ENCODE results near the gene SMARCA4.
"Not testable (repeated sequence)": the region's sequence is repeated elsewhere in the genome, so short reads cannot be mapped to it uniquely, and the experiment has no call there.

The SMARCA4 gene

DNA sequence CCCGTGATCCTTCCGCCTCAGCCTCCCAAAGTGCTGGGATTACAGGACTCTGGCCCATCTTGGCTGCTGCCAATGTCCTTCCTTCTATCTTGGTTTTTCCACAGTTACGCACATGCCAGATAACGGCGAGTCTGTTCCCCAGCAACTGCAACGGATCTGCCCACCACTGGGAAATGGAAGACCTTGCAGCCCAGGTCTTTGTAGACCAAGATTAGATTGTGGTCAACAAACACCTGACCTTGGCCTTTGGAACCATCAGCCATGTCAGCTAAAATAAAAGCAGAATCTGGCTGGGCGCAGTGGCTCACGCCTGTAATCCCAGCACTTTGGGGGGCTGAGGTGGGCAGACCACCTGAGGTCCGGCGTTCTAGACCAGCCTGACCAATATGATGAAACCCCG, 118.1 kb downstream of the SMARCA4 start:
- no peak for DNase-seq

- no peak for DNase-seq
Observed at GRCh38 chr19:11079999-11080398, 119.2 kb downstream of the SMARCA4 start.

DNA sequence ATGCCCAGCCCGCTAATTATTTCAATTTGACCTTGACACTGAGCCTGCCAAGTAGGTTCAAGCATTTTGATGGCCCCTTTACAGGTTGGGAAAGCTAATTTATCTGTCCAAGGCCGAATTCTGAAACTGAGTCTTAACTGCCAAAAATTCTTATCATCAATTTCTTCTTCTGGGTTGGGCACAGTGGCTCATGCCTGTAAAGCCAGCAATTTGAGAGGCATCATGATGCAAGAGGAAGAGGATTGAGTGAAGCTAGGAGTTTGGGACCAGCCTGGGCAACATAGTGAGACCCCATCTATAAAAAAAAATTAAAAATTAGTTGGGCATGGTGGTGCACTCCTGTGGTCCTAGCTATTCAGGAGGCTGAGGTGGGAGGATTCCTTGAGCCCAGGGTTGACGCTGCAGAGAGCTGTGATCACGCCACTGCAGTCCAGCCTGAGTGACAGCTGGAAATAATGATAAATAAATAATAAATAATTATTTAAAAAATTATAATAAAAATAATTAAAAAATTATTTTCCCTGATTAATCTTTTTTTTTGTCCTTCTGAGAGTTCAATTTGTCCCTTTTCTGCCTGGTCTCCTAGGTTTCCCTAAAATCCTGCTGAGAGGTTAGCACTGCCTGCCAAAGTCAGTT, 127.2 kb downstream of the SMARCA4 start:
- DNase-seq: no peak

- DNase-seq: no peak
Observed at GRCh38 chr19:11088506-11089253, 127.8 kb downstream of the SMARCA4 start.

- peak; percentile 90 to 93 for DNase-seq
Observed at GRCh38 chr19:11089254-11090013, 128.6 kb downstream of the SMARCA4 start, which contains the start of gene LDLR. Gene LDLR, plus strand, starts transcription at chr19:11089463. Its CDS starts 86 bp downstream, at chr19:11089549.

DNA sequence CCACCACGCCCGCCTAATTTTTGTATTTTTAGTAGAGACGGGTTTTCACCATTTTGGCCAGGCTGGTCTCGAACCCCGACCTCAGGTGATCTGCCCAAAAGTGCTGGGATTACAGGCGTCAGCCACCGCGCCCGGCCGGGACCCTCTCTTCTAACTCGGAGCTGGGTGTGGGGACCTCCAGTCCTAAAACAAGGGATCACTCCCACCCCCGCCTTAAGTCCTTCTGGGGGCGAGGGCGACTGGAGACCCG, 129.1 kb downstream of the SMARCA4 start:
- not testable (repeated sequence) for DNase-seq

DNA sequence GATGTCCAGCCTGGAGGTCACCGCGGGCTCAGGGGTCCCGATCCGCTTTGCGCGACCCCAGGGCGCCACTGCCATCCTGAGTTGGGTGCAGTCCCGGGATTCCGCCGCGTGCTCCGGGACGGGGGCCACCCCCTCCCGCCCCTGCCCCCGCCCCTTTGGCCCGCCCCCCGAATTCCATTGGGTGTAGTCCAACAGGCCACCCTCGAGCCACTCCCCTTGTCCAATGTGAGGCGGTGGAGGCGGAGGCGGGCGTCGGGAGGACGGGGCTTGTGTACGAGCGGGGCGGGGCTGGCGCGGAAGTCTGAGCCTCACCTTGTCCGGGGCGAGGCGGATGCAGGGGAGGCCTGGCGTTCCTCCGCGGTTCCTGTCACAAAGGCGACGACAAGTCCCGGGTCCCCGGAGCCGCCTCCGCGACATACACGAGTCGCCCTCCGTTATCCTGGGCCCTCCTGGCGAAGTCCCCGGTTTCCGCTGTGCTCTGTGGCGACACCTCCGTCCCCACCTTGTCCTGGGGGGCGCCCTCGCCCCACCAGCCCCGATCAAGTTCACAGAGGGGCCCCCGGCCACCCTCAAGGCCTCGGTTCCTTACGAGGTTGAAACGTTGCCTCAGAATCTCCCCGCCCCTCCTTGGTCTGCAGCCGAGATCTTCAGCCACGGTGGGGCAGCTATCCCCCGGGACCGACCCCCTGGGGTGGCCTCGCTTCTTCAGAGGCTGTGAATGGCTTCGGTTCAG, 129.6 kb downstream of the SMARCA4 start:
- peak; percentile 98 for DNase-seq

DNA sequence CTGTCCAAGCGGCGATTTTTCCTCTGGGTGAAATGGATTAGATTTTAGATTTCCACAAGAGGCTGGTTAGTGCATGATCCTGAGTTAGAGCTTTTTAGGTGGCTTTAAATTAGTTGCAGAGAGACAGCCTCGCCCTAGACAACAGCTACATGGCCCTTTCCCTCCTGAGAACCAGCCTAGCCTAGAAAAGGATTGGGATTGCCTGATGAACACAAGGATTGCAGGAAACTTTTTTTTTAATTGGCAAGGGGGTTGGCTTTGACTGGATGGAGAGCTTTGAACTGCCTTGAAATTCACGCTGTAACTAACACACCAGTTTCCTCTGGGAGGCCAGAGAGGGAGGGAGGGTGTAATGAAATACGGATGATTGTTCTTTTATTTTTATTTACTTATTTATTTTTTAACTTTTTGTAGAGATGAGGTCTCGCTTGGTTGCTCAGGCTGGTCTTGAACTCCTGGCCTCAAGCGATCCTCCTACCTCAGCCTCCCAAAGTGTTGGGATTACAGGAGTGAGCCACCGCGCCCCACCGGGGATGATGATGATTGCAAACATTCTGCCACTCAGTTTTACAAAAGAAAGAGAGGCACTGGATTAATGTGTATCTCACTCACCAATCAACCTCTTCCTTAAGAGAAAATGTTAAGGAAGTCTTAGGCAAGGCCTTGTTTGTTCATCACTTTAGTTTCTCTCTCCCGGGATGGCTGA, 130.3 kb downstream of the SMARCA4 start:
- DNase-seq: no peak

- peak; percentile 76 to 87 for DNase-seq
Observed at GRCh38 chr19:11091703-11092153, 130.9 kb downstream of the SMARCA4 start.

- peak; percentile 71 to 90 for DNase-seq
Observed at GRCh38 chr19:11092181-11092538, 131.3 kb downstream of the SMARCA4 start.

DNA sequence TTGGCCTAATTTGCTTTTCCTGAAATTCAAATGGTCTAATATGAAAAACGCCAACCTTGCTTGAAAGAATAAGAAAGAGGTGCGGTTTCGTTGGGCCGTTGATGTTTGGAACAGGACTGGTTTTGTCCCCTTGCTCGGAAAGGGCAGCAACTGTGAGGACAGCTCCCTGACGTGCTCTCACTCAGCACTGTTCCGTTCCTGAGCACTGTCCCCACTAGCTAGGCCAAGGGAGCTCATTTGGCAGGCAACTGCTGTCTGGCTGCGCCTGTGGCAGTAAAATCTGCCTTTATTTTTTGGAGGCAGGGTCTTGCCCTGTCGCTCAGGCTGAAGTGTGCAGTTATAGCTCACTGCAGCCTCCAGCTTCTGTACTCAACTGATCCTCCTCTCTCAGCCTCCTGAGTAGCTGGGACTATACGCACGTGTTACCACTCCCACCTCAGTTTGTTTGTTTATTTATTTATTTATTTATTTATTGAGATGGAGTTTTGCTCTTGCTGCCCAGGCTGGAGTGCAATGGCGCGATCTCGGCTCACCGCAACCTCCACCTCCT, 132.9 kb downstream of the SMARCA4 start:
- DNase-seq: no peak

DNA sequence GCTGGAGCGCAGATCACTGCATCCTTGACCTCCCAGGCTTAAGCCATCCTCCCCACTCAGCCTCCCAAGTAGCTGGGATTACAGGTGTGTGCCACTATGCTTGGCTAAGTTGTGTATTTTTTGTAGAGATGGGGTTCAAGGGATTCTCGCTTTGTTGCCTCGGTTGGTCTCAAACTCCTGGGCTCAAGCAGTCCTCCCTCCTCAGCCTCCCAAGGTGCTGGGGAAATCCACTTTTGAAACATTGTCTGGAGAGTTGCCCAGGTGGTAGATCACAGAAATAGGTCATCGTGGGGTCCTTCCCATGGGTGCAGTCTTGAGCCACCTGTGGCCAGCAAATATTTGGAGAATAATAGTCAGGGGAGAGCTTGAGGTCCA, 133.7 kb downstream of the SMARCA4 start:
- DNase-seq: no peak

DNA sequence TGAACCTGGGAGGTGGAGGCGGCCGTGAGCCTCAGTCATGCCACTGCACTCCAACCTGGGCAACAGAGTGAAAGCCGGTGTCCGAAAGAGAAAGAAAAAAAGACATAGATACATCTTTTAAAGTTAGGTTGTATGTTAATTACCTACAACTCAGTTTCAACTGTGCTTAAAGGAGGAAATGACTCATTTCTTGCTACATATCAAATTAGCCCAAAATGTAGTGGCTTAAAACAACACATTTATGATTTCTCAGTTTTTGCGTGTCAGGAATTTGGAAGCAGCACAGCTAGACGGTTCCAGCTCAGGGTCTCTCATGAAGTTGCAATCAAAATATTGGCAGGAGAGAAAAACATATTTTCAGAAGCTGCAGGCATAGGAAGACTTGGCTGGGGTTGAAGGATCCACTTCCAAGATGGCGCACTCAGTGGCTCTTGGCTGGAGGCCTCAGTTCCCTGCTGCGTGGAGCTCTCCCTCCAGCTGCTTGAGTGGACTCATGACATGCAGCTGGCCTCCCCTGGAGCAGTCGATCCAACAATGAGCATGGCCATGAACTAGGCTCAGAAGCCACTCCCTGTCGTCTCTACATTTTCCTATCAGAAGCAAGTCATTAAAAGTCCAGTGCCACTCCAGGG, 135.5 kb downstream of the SMARCA4 start:
- DNase-seq: peak in 1 of 2 donors; percentile 62

DNA sequence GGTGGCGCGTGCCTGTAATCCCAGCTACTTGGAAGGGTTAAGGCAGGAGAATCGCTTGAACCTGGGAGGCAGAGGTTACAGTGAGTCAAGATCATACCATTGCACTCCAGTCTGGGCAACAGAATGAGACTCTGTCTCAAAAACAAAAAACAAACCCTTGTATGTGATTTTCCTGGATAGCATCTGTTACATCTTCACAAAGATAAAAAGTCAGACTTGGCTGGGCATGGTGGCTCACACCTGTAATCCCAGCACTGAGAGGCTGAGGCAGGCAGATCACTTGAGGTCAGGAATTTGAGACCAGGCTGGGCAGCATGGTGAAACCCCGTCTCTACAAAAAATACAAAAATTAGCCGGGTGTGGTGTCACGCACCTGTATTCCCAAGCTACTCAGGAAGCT, 136.5 kb downstream of the SMARCA4 start:
- DNase-seq: not testable (repeated sequence)

GRCh38 chr19:11098327-11098726, 137.5 kb downstream of the SMARCA4 start:
- no peak for DNase-seq

DNA sequence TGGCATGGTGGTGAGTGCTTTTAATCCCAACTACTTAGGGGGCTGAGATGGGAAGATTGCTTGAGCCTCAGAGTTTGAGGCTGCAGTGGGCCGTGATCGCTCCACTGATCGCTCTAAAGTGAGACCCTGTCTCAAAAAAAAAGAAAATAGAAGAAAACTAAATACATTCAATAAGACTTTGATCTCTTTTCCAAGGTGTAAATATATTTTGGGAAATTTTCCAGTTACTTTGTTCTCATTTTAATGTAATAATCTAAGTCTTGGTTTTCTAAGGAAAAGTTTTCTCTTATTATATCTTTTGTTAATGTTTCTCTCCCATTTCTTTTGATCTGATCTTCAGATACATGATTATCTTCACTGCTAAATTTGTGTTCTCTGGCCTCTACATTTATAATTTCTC, 138.0 kb downstream of the SMARCA4 start:
- DNase-seq: no peak

DNA sequence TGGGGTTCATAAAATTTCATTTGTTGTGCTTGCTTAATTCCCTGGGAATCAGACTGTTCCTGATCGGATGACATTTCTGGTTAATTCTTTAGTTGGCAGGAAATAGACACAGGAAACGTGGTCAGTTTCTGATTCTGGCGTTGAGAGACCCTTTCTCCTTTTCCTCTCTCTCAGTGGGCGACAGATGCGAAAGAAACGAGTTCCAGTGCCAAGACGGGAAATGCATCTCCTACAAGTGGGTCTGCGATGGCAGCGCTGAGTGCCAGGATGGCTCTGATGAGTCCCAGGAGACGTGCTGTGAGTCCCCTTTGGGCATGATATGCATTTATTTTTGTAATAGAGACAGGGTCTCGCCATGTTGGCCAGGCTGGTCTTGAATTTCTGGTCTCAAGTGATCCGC, 139.2 kb downstream of the SMARCA4 start:
- DNase-seq: no peak

GRCh38 chr19:11101057-11101456, 140.2 kb downstream of the SMARCA4 start:
- DNase-seq: no peak

GRCh38 chr19:11102944-11103343, 142.1 kb downstream of the SMARCA4 start:
- DNase-seq: no peak

- DNase-seq: not testable (repeated sequence)
Observed at GRCh38 chr19:11103667-11104066, 142.8 kb downstream of the SMARCA4 start.

DNA sequence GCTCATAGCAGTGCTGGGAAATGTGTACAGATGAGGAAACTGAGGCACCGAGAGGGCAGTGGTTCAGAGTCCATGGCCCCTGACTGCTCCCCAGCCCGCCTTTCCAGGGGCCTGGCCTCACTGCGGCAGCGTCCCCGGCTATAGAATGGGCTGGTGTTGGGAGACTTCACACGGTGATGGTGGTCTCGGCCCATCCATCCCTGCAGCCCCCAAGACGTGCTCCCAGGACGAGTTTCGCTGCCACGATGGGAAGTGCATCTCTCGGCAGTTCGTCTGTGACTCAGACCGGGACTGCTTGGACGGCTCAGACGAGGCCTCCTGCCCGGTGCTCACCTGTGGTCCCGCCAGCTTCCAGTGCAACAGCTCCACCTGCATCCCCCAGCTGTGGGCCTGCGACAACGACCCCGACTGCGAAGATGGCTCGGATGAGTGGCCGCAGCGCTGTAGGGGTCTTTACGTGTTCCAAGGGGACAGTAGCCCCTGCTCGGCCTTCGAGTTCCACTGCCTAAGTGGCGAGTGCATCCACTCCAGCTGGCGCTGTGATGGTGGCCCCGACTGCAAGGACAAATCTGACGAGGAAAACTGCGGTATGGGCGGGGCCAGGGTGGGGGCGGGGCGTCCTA, 144.3 kb downstream of the SMARCA4 start:
- DNase-seq: no peak
